ENCODE data around the gene PARVB.

- TF ChIP-seq CTCF (conservative IDR thresholded peaks at IDR 0.05; ENCODE audit: low read depth, low read length) (no peak), EZH2 (IDR thresholded peaks at IDR 0.05; ENCODE audit: low read length, unreplicated experiment) (no peak), EZH2phosphoT487 (IDR thresholded peaks at IDR 0.05; ENCODE audit: borderline replicate concordance, low read length) (no peak)
Observed at GRCh38 chr22:44188986-44189630, 165.0 kb downstream of the PARVB start.

Data from PC-3 (cell line).